Amygdala (tissue), 56 donors: Measurements from ENCODE around the gene MALRD1.

Experiments used
- DNase-seq, 56 donors: peaks; one replicate each; lab custom pipeline; 2025; lab: John Stamatoyannopoulos, UW

Gene MALRD1

GRCh38 chr10:19561181-19561580 lies 512.6 kb downstream of the MALRD1 start:
- no peak for DNase-seq

- DNase-seq: no peak
Observed at GRCh38 chr10:19563388-19564141, 515.0 kb downstream of the MALRD1 start.

- no peak for DNase-seq
Observed at GRCh38 chr10:19570120-19570519, 521.5 kb downstream of the MALRD1 start.

- no peak for DNase-seq
Observed at GRCh38 chr10:19570991-19571390, 522.4 kb downstream of the MALRD1 start.

- DNase-seq: no peak
Observed at GRCh38 chr10:19572056-19572455, 523.5 kb downstream of the MALRD1 start.

- no peak for DNase-seq
Observed at GRCh38 chr10:19576576-19576975, 528.0 kb downstream of the MALRD1 start.

GRCh38 chr10:19577381-19577780 lies 528.8 kb downstream of the MALRD1 start:
- no peak for DNase-seq

- DNase-seq: no peak
Observed at GRCh38 chr10:19577807-19578206, 529.2 kb downstream of the MALRD1 start.

- DNase-seq: no peak
Observed at GRCh38 chr10:19578571-19578970, 530.0 kb downstream of the MALRD1 start.

GRCh38 chr10:19579761-19580545 lies 531.4 kb downstream of the MALRD1 start:
- no peak for DNase-seq

GRCh38 chr10:19580691-19581090 lies 532.1 kb downstream of the MALRD1 start:
- no peak for DNase-seq

- DNase-seq: no peak
Observed at GRCh38 chr10:19588608-19589007, 540.0 kb downstream of the MALRD1 start.

- DNase-seq: no peak
Observed at GRCh38 chr10:19592276-19592675, 543.7 kb downstream of the MALRD1 start.

- no peak for DNase-seq
Observed at GRCh38 chr10:19595212-19595845, 546.7 kb downstream of the MALRD1 start.

- DNase-seq: no peak
Observed at GRCh38 chr10:19605806-19606205, 557.2 kb downstream of the MALRD1 start.

GRCh38 chr10:19606968-19607367 lies 558.4 kb downstream of the MALRD1 start:
- no peak for DNase-seq

- no peak for DNase-seq
Observed at GRCh38 chr10:19611775-19612174, 563.2 kb downstream of the MALRD1 start.

GRCh38 chr10:19616966-19617365 lies 568.4 kb downstream of the MALRD1 start:
- no peak for DNase-seq

GRCh38 chr10:19620811-19621210 lies 572.2 kb downstream of the MALRD1 start:
- DNase-seq: no peak

GRCh38 chr10:19623321-19623720 lies 574.7 kb downstream of the MALRD1 start:
- DNase-seq: no peak

GRCh38 chr10:19626156-19626555 lies 577.6 kb downstream of the MALRD1 start:
- no peak for DNase-seq
